Astrocyte of the cerebellum (primary cell): ENCODE measurements around the gene SCCPDH.

Experiments
- DNase-seq: peaks from one replicate; pipeline ENCODE4 v3.0.0-alpha.2; 2011; ENCODE audit warnings: low read depth
- H3K4me3 ChIP-seq: 2 replicates; pipeline ENCODE4 v1.5.1; 2011; ENCODE audit warnings: mild to moderate bottlenecking, low read depth, low read length, moderate library complexity
- in situ Hi-C: cut with HindIII; loops from 2 replicates; pipeline ENCODE4 v1.10.0; 2017; ENCODE audit warnings: low sequenced_read_pairs
- TF ChIP-seq, protein P1 (sequence below): IDR thresholded peaks from 2 replicates; pipeline ENCODE4 v1.5.1; 2012; ENCODE audit warnings: low read length, low read depth, moderate library complexity, mild to moderate bottlenecking; ENCODE audit errors: missing control alignments

The SCCPDH gene

DNA sequence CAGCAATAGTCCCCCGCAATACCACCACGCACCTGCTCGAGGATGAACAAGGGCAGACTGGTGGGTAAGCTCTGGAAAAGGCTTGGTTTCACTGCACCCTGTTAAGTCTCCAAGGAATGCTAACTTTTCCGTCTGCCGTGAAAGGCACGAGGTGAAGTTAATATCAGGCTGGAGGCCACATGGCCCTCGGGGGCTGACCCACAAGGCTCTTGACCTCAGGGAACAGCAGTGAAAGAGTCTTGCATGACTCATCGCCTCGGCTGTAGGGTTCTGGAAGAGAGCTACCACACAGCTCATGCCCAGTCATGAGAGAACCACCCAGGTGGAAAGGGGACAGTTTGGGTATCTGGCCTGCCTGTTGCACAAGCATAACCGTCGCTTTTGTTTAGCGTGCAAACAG lies 24.7 kb downstream of the SCCPDH start:
- in situ Hi-C loops: no loop called here
- TF ChIP-seq, protein P1, sequence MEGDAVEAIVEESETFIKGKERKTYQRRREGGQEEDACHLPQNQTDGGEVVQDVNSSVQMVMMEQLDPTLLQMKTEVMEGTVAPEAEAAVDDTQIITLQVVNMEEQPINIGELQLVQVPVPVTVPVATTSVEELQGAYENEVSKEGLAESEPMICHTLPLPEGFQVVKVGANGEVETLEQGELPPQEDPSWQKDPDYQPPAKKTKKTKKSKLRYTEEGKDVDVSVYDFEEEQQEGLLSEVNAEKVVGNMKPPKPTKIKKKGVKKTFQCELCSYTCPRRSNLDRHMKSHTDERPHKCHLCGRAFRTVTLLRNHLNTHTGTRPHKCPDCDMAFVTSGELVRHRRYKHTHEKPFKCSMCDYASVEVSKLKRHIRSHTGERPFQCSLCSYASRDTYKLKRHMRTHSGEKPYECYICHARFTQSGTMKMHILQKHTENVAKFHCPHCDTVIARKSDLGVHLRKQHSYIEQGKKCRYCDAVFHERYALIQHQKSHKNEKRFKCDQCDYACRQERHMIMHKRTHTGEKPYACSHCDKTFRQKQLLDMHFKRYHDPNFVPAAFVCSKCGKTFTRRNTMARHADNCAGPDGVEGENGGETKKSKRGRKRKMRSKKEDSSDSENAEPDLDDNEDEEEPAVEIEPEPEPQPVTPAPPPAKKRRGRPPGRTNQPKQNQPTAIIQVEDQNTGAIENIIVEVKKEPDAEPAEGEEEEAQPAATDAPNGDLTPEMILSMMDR: no peak
- no peak overlapping the region for H3K4me3 ChIP-seq
- DNase-seq: no peak

GRCh38 chr1:246750752-246751151 lies 26.5 kb downstream of the SCCPDH start:
- in situ Hi-C loops: no loop called here
- no peak overlapping the region for H3K4me3 ChIP-seq
- TF ChIP-seq, protein P1: no peak
- DNase-seq: no peak

DNA sequence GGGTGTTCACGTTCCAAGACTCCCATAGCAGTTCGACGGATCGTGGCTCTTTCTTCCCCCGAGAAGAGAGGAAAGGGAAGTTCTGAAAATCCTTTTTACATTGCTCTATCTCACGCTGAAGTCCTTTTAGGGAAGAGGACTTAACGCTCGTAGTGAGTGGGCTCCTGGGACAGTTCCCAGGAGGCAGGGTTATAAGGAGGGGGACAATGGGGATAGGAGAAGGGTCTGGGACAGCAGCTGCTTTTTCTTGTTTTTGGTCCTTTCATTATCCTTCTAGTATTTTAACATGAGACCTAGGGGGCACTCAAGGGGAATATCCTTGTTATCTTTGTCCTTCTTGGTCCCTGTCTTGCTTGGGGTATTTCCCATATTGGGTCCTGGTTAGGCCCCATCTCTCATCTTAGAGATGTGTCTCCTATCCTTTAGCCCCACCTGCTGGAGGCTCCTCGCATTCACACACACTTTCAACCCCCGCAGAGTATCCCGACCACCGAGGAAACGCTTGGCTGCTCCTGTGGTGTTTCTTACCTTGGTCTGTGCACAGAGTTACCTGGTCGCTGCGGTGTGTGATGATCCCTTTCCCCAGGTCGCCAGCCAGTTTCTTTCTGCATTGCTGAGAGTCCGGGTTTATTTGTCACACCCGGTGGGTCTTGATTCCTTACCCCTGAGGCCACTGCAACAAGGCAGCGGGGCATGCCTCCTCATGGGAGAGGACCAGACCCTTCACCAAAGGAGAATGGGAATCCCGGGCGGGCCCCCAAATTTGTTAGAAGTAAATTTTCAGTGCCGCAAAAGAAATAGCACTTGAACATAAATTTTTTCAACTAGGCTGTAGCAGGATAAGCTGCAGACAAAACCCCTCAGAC lies 29.7 kb downstream of the SCCPDH start:
- in situ Hi-C loops: no loop called here
- peak; percentile 37 for DNase-seq
- H3K4me3 ChIP-seq: no peak overlapping the region
- TF ChIP-seq, protein P1: peak; percentile 80

GRCh38 chr1:246755419-246755818 lies 31.2 kb downstream of the SCCPDH start:
- TF ChIP-seq, protein P1: no peak
- H3K4me3 ChIP-seq: no peak overlapping the region
- in situ Hi-C loops: no loop called here
- DNase-seq: no peak

DNA sequence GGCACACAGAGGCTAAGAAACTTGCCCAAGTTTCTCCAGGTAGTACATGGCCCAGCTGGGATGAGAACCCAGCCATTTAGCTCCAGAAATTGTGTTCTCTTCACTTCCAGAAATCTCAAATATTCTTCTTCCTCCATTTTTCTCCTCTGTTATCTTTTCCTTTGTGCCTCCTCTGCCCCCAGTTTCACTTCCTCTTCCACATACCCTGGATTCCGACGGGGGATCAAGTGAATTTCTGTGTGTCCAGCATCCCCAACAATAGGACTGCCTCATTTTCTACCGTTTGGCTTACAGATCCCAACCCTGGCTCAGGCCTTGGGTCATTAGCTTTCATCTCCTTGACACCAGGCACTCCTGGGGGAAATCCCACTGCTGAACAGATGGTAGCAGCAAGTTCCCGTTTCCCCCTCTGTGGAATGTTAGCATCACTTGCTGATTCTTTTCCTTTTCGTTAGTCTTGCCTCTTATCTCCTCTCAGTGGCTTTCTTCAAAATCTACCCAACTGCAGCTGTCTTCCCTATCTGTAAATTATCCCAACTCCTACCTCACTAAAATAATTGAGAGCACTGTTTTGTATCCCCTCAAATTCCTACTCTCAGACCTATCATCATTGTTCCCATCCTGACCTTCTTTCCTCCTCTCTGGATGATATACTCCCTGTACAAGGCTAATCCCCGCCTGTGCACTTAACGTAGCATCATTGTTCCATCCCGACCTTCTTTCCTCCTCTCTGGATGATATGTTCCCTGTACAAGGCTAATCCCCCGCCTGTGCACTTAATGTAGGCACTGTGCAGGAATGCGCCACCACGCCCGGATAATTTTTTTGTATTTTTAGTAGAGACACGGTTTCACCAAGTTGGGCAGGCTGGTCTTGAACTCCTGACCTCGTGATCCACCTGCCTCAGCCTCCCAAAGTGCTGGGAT lies 36.5 kb downstream of the SCCPDH start:
- in situ Hi-C loops: no loop called here
- TF ChIP-seq, protein P1: no peak
- no peak overlapping the region for H3K4me3 ChIP-seq
- no peak for DNase-seq

- no peak overlapping the region for H3K4me3 ChIP-seq
- in situ Hi-C loops: no loop called here
- DNase-seq: no peak
- TF ChIP-seq, protein P1: no peak
Measured at GRCh38 chr1:246761396-246761795, 37.2 kb downstream of the SCCPDH start.
